Adrenal gland (tissue), 5 donors: ENCODE measurements around the gene ERICH2.

Experiments used
- POLR2A ChIP-seq, 2 donors: fragments of 450-650 bp; IDR thresholded peaks; one replicate each; pipeline ENCODE4 v1.6.1; 2017; ENCODE audit warnings: antibody characterized with exemption in 2 of 2, mild to moderate bottlenecking in 2 of 2, moderate library complexity in 1 of 2
- TF ChIP-seq, protein P1 (sequence below), 6 experiments: fragments of 450-650 bp in 4 of 6; fragments of 200-600 bp in 2 of 6; sonication (generic) in 1 of 6; IDR thresholded peaks; 1 replicate in 5 of 6; 2 replicates in 1 of 6; pipeline versions ENCODE4 v1.5.1 to v1.8.0; 2016 to 2021; ENCODE audit warnings: antibody characterized with exemption in 6 of 6, mild to moderate bottlenecking in 2 of 6, moderate library complexity in 1 of 6
- donor health status: DM: no; HTN: no; CAD: no.

DNA sequence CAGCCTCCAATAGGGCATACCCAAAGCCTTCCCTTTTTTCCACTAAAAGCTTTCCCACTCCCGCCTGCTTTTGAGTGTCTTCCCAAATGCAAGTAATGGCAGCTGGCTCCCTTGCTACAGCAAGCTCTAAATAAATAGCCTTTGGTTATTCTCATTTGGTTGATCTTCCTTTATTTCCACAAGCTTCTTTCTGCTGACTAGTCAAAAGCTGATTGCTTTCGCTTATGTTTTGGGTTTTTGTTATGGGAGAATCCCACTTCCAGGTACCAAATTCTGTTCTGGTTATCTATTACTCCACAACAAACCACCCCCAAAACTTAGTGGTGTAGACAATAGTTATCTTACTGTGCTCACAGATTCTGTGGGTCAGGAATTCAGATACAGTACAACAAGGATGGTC lies 32.8 kb upstream of the ERICH2 start:
- TF ChIP-seq POLR2A (IDR thresholded peaks at IDR 0.05): no peak
- TF ChIP-seq, protein P1, sequence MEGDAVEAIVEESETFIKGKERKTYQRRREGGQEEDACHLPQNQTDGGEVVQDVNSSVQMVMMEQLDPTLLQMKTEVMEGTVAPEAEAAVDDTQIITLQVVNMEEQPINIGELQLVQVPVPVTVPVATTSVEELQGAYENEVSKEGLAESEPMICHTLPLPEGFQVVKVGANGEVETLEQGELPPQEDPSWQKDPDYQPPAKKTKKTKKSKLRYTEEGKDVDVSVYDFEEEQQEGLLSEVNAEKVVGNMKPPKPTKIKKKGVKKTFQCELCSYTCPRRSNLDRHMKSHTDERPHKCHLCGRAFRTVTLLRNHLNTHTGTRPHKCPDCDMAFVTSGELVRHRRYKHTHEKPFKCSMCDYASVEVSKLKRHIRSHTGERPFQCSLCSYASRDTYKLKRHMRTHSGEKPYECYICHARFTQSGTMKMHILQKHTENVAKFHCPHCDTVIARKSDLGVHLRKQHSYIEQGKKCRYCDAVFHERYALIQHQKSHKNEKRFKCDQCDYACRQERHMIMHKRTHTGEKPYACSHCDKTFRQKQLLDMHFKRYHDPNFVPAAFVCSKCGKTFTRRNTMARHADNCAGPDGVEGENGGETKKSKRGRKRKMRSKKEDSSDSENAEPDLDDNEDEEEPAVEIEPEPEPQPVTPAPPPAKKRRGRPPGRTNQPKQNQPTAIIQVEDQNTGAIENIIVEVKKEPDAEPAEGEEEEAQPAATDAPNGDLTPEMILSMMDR (IDR thresholded peaks at IDR 0.05): no peak
